ENCODE data around the gene PCA3. TPM values are rescaled to one million over a fixed set of nuclear protein-coding genes. Genes with fewer than 3 reads are reported as not detected.

Gene PCA3
- total and polyA plus RNA-seq, 2 donors (not counting 1 experiment from before 2014, with no cell fraction given) = 0.09 TPM; not detected in 1

DNA sequence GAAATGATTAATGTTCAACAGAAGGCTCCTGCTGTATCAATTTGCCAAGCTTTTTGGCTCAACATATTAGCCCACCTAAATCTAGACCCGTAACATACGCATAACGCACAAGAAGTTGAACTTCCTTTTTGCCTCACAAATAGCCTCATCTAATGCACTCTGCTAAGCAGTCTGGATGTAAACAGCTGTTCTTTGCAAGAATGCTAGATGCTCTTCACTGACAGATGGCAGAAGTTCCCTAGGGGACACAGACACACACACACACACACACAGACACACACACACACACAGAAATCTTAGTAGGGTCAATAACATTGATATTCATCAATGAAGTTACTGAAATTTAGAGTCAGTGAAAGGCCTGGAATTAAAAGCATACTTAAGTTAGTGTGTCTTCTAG, 13.2 kb upstream of the PCA3 start:
- H4K20me1 ChIP-seq (ENCODE audit: control insufficient read depth, insufficient read depth, low read length, poor library complexity, severe bottlenecking) = no peaks in the 10 kb centered on the region
- DNase-seq (peak; percentile 31), ATAC-seq (ENCODE audit: low read depth) (peak; percentile 50)
- Mint-ChIP-seq H3K27me3 (peaks cover 9% of the 10 kb centered on the region), H3K27ac (peak overlapping the region; percentile 18), H3K9me3 (ENCODE audit: insufficient read depth) (no peaks in the 10 kb centered on the region), H3K4me1 (peaks cover 29% of the 10 kb centered on the region), H3K4me3 (no peak overlapping the region)
- no peak overlapping the region for H3K9ac ChIP-seq (ENCODE audit: low read length)
- TF ChIP-seq EZH2 (IDR thresholded peaks at IDR 0.05; ENCODE audit: borderline replicate concordance, insufficient read depth, low read depth, low read length, poor library complexity, severe bottlenecking) (no peak), CTCF (IDR thresholded peaks at IDR 0.05) (no peak)
- 0% methylated on average over 3 of the region's 3 CpGs for WGBS (ENCODE audit: insufficient coverage)
- H3K4me1 ChIP-seq (ENCODE audit: control insufficient read depth in 2 of 2, insufficient read depth in 2 of 2, low read length in 2 of 2) = peaks cover 19 to 24% of the 10 kb centered on the region in 2 donors
- ChIA-PET CTCF (no interaction called here), POLR2A (no interaction called here)
- H3K27ac ChIP-seq (ENCODE audit: low read length in 2 of 2) = no peak overlapping the region
- H3K4me2 ChIP-seq (replicated peaks; ENCODE audit: low read depth, low read length, poor library complexity, severe bottlenecking) = no peak overlapping the region
- H2AFZ ChIP-seq (ENCODE audit: insufficient read depth, low read depth, low read length, poor library complexity, severe bottlenecking) = no peak overlapping the region
- intact Hi-C loops (cut with micrococcal nuclease) = no loop called here
- no peaks in the 10 kb centered on the region for H3K36me3 ChIP-seq (replicated peaks in 1 of 2; ENCODE audit: control extremely low read depth in 1 of 2, control insufficient read depth in 1 of 2, extremely low read depth in 1 of 2, insufficient read depth in 2 of 2, low read length in 1 of 2)
- H3K4me3 ChIP-seq (ENCODE audit: control extremely low read depth in 1 of 5, extremely low read depth in 1 of 5, insufficient read depth in 1 of 5, low read depth in 2 of 5, low read length in 4 of 5) = no peak overlapping the region
- no peaks in the 10 kb centered on the region for H3K27me3 ChIP-seq (replicated peaks in 1 of 4; ENCODE audit: control extremely low read depth in 1 of 4, control insufficient read depth in 3 of 4, insufficient read depth in 4 of 4, low read length in 3 of 4)
- no peaks in the 10 kb centered on the region for H3K79me2 ChIP-seq (ENCODE audit: control insufficient read depth, insufficient read depth, low read length)
- no peaks in the 10 kb centered on the region for H3K9me3 ChIP-seq (ENCODE audit: control extremely low read depth in 1 of 3, control insufficient read depth in 2 of 3, insufficient read depth in 1 of 3, low read length in 2 of 3)

DNA sequence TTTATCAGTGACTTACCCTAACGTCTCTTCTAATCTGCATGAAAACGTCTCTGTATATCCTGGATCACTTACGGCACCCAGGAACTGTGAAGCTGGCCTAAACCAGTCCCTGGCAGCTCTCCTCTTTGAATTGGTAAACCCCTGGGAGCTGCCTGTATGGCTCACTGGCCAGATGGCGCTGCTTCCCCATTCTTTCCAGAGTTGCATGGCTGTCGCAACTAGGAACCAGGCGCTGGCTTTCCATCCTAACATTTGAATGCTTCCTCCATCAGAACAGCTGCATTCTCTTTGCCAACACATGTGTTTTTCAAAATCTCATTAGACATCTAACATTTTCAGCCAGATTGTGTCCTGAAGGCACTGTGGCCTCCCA, 8.0 kb upstream of the PCA3 start:
- no peak for TF ChIP-seq CTCF (IDR thresholded peaks at IDR 0.05)
- TF ChIP-seq EZH2 (IDR thresholded peaks at IDR 0.05; ENCODE audit: borderline replicate concordance, insufficient read depth, low read depth, low read length, poor library complexity, severe bottlenecking) = no peak
- Histone ChIP-seq H3K36me3 (replicated peaks in 1 of 2; ENCODE audit: control extremely low read depth in 1 of 2, control insufficient read depth in 1 of 2, extremely low read depth in 1 of 2, insufficient read depth in 2 of 2, low read length in 1 of 2) (no peaks in the 10 kb centered on the region), H2AFZ (ENCODE audit: insufficient read depth, low read depth, low read length, poor library complexity, severe bottlenecking) (peak overlapping the region; percentile 66), H3K27me3 (replicated peaks in 1 of 4; ENCODE audit: control extremely low read depth in 1 of 4, control insufficient read depth in 3 of 4, insufficient read depth in 4 of 4, low read length in 3 of 4) (no peaks in the 10 kb centered on the region), H4K20me1 (ENCODE audit: control insufficient read depth, insufficient read depth, low read length, poor library complexity, severe bottlenecking) (no peaks in the 10 kb centered on the region), H3K9me3 (ENCODE audit: control extremely low read depth in 1 of 3, control insufficient read depth in 2 of 3, insufficient read depth in 1 of 3, low read length in 2 of 3) (no peaks in the 10 kb centered on the region), H3K9ac (ENCODE audit: low read length) (peak overlapping the region; percentile 59), H3K27ac (ENCODE audit: low read length in 2 of 2) (peak overlapping the region; percentile 62 to 68), H3K79me2 (ENCODE audit: control insufficient read depth, insufficient read depth, low read length) (no peaks in the 10 kb centered on the region), H3K4me3 (ENCODE audit: control extremely low read depth in 1 of 5, extremely low read depth in 1 of 5, insufficient read depth in 1 of 5, low read depth in 2 of 5, low read length in 4 of 5) (peak overlapping the region in 1 of 5 experiments; percentile 28), H3K4me1 (ENCODE audit: control insufficient read depth in 2 of 2, insufficient read depth in 2 of 2, low read length in 2 of 2) (peaks cover 43 to 55% of the 10 kb centered on the region in 2 donors), H3K4me2 (replicated peaks; ENCODE audit: low read depth, low read length, poor library complexity, severe bottlenecking) (peak overlapping the region; percentile 70)
- ATAC-seq (ENCODE audit: low read depth) = no peak
- peaks cover 4% of the 10 kb centered on the region for H3K27me3 Mint-ChIP-seq
- DNase-seq = peak; percentile 37
- CTCF ChIA-PET = interaction anchor here (0.6 to 1.3 kb wide), 4 partner anchors 11 to 54 kb away, joined by 3 to 4 read pairs (median 3); no protein-coding TSS in a partner anchor
- peak overlapping the region; percentile 78 for H3K27ac Mint-ChIP-seq
- intact Hi-C loops (cut with micrococcal nuclease) = loop anchor here (5.0 kb wide), 2 partner anchors 299 to 421 kb away; partner anchors contain the start of genes GCNT1 and VPS13A
- POLR2A ChIA-PET = no interaction called here
- H3K4me1 Mint-ChIP-seq = peaks cover 62% of the 10 kb centered on the region
- no peaks in the 10 kb centered on the region for H3K9me3 Mint-ChIP-seq (ENCODE audit: insufficient read depth)
- WGBS (ENCODE audit: insufficient coverage) = 59% methylated on average over 6 of the region's 6 CpGs
- H3K4me3 Mint-ChIP-seq = peak overlapping the region; percentile 84

All from B cell (primary cell).